Naive thymus-derived CD4-positive, alpha-beta T cell (primary cell): ENCODE measurements around the gene KIAA1210. TPM values are rescaled to one million over a fixed set of nuclear protein-coding genes. Genes with fewer than 3 reads are reported as not detected.
A peak's percentile ranks its signal among the peaks of the same experiment; 100 is the strongest.
"Not testable (repeated sequence)": the region's sequence is repeated elsewhere in the genome, so short reads cannot be mapped to it uniquely, and the experiment has no call there.

Experiments
- ATAC-seq: fragments of 150-1000 bp; cut with Tn5 transposase; 2 replicates; pipeline ENCODE4 v1.10.0; 2021; ENCODE audit warnings: mild to moderate bottlenecking, moderate library complexity
- CTCF ChIA-PET: fragments of 350-600 bp; sonication (Branson Sonifier 250); formaldehyde crosslinking; loops from one replicate; lab custom pipeline; 2021; ENCODE audit warnings: antibody characterized with exemption; lab: Charles Lee
- POLR2A ChIA-PET: fragments of 350-600 bp; sonication (Branson Sonifier 250); formaldehyde crosslinking; loops from one replicate; lab custom pipeline; 2021; ENCODE audit warnings: antibody characterized with exemption, inconsistent platforms; lab: Charles Lee
- DNase-seq, 9 donors: peaks; one replicate each; pipeline versions ENCODE4 v3.0.0 to v3.0.0-alpha.2; 2020 to 2022; ENCODE audit warnings: mixed read lengths in 1 of 9
- H3K27ac ChIP-seq: one replicate; pipeline ENCODE4 v1.7.0; 2013; ENCODE audit warnings: mild to moderate bottlenecking, low read depth, low read length, moderate library complexity
- H3K27me3 ChIP-seq, 2 donors: one replicate each; pipeline ENCODE4 v1.7.0; 2013; ENCODE audit warnings: low read length in 2 of 2, mild to moderate bottlenecking in 2 of 2, moderate library complexity in 2 of 2; ENCODE audit not compliant: control insufficient read depth in 2 of 2, insufficient read depth in 2 of 2
- H3K36me3 ChIP-seq, 3 experiments: 1 replicate in 2 of 3; 2 replicates in 1 of 3; pipeline ENCODE4 v1.7.0; 2013; ENCODE audit warnings: low read length in 3 of 3, mild to moderate bottlenecking in 3 of 3, moderate library complexity in 1 of 3; ENCODE audit not compliant: insufficient read depth in 3 of 3, control insufficient read depth in 2 of 3
- H3K4me1 ChIP-seq, 2 donors: one replicate each; pipeline ENCODE4 v1.7.0; 2013; ENCODE audit warnings: low read length in 2 of 2, mild to moderate bottlenecking in 2 of 2, moderate library complexity in 1 of 2; ENCODE audit not compliant: control insufficient read depth in 2 of 2, insufficient read depth in 2 of 2
- H3K4me3 ChIP-seq: 2 replicates; pipeline ENCODE4 v1.7.0; 2013; ENCODE audit warnings: mild to moderate bottlenecking, low read length
- H3K9me3 ChIP-seq, 3 experiments: 1 replicate in 2 of 3; 2 replicates in 1 of 3; pipeline ENCODE4 v1.7.0; 2013; ENCODE audit warnings: low read length in 3 of 3; ENCODE audit not compliant: control insufficient read depth in 2 of 3
- H3K27ac Mint-ChIP-seq, 9 donors: one replicate each; pipeline ENCODE4 v1.8.0; 2020 to 2022; ENCODE audit warnings: mixed read lengths in 9 of 9, mild to moderate bottlenecking in 8 of 9, moderate library complexity in 5 of 9, inconsistent platforms in 2 of 9
- H3K27me3 Mint-ChIP-seq, 5 donors: one replicate each; pipeline ENCODE4 v1.8.0; 2021 to 2022; ENCODE audit warnings: mixed read lengths in 5 of 5, mild to moderate bottlenecking in 1 of 5
- H3K36me3 Mint-ChIP-seq, 5 donors: one replicate each; pipeline ENCODE4 v1.8.0; 2020 to 2022; ENCODE audit warnings: mixed read lengths in 5 of 5, mild to moderate bottlenecking in 3 of 5, inconsistent platforms in 1 of 5
- H3K4me1 Mint-ChIP-seq, 7 donors: one replicate each; pipeline ENCODE4 v1.8.0; 2020 to 2022; ENCODE audit warnings: mixed read lengths in 7 of 7, mild to moderate bottlenecking in 3 of 7, inconsistent platforms in 1 of 7
- H3K4me3 Mint-ChIP-seq, 10 donors: one replicate each; pipeline ENCODE4 v1.8.0; 2020 to 2022; ENCODE audit warnings: mild to moderate bottlenecking in 10 of 10, mixed read lengths in 10 of 10, moderate library complexity in 6 of 10, inconsistent platforms in 2 of 10
- H3K9me3 Mint-ChIP-seq, 11 donors: one replicate each; pipeline ENCODE4 v1.8.0; 2020 to 2022; ENCODE audit warnings: mixed read lengths in 11 of 11, mild to moderate bottlenecking in 4 of 11, inconsistent platforms in 1 of 11, moderate library complexity in 1 of 11
- intact Hi-C, 2 donors: fragments of 100-400 bp; cut with micrococcal nuclease; formaldehyde crosslinking; loops; one replicate each; pipeline ENCODE4 v1.15.1; 2023
- polyA plus RNA-seq, 2 donors: library from polyadenylated mRNA; unstranded; fragments of 300-500 nt; fragmentation: Illumina TruSeq; gene quantifications; one replicate each; pipeline ENCODE4 v1.2.3, GENCODE V29; 2021
- total RNA-seq, 6 experiments: library from RNA in 5 of 6; stranded (reverse) in 5 of 6; gene quantifications; 1 replicate in 5 of 6; 2 replicates in 1 of 6; pipeline ENCODE4 v1.2.3 and lab custom pipeline; 2021 to 2026

Gene KIAA1210
- total and polyA plus RNA-seq, 7 experiments from 2014 or later, result not detected

GRCh38 chrX:119042996-119043395, 84.6 kb downstream of the KIAA1210 start:
- Mint-ChIP-seq H3K27ac (no peak overlapping the region), H3K4me1 (no peaks in the 10 kb centered on the region), H3K27me3 (peaks cover 0 to 8% (median 0%) of the 10 kb centered on the region in 5 donors), H3K9me3 (no peaks in the 10 kb centered on the region), H3K4me3 (no peak overlapping the region), H3K36me3 (no peaks in the 10 kb centered on the region)
- Histone ChIP-seq H3K27ac (no peak overlapping the region), H3K4me3 (no peak overlapping the region), H3K9me3 (no peaks in the 10 kb centered on the region), H3K27me3 (no peaks in the 10 kb centered on the region), H3K4me1 (no peaks in the 10 kb centered on the region), H3K36me3 (no peaks in the 10 kb centered on the region)
- POLR2A ChIA-PET, result no interaction called here
- CTCF ChIA-PET, result no interaction called here
- intact Hi-C loops, result no loop called here
- ATAC-seq, result no peak
- DNase-seq, result no peak

- Histone ChIP-seq H3K27ac (no peak overlapping the region), H3K9me3 (no peaks in the 10 kb centered on the region), H3K4me3 (no peak overlapping the region), H3K4me1 (no peaks in the 10 kb centered on the region), H3K27me3 (no peaks in the 10 kb centered on the region), H3K36me3 (no peaks in the 10 kb centered on the region)
- Mint-ChIP-seq H3K9me3 (no peaks in the 10 kb centered on the region), H3K36me3 (no peaks in the 10 kb centered on the region), H3K27me3 (peaks cover 0 to 7% (median 0%) of the 10 kb centered on the region in 5 donors), H3K4me1 (no peaks in the 10 kb centered on the region), H3K4me3 (no peak overlapping the region), H3K27ac (no peak overlapping the region)
- ChIA-PET CTCF (no interaction called here), POLR2A (no interaction called here)
- ATAC-seq (no peak), DNase-seq (no peak)
- intact Hi-C loops, result no loop called here
These were observed 85.6 kb downstream of the KIAA1210 start for GRCh38 chrX:119042040-119042439.

GRCh38 chrX:119041175-119041574, 86.4 kb downstream of the KIAA1210 start:
- CTCF ChIA-PET, result no interaction called here
- POLR2A ChIA-PET, result no interaction called here
- Histone ChIP-seq H3K27ac (no peak overlapping the region), H3K9me3 (no peaks in the 10 kb centered on the region), H3K36me3 (no peaks in the 10 kb centered on the region), H3K4me3 (no peak overlapping the region), H3K4me1 (no peaks in the 10 kb centered on the region), H3K27me3 (no peaks in the 10 kb centered on the region)
- Mint-ChIP-seq H3K9me3 (no peaks in the 10 kb centered on the region), H3K4me1 (no peaks in the 10 kb centered on the region), H3K27me3 (no peaks in the 10 kb centered on the region), H3K36me3 (no peaks in the 10 kb centered on the region), H3K4me3 (no peak overlapping the region), H3K27ac (no peak overlapping the region)
- intact Hi-C loops, result no loop called here
- DNase-seq (no peak), ATAC-seq (peak; percentile 68)

GRCh38 chrX:119040432-119040831, 87.2 kb downstream of the KIAA1210 start:
- Mint-ChIP-seq H3K27me3 (no peaks in the 10 kb centered on the region), H3K9me3 (no peaks in the 10 kb centered on the region), H3K4me3 (no peak overlapping the region), H3K4me1 (no peaks in the 10 kb centered on the region), H3K36me3 (no peaks in the 10 kb centered on the region), H3K27ac (no peak overlapping the region)
- no peaks in the 10 kb centered on the region for H3K9me3 ChIP-seq
- CTCF ChIA-PET, result no interaction called here
- no peak overlapping the region for H3K27ac ChIP-seq
- H3K4me3 ChIP-seq, result no peak overlapping the region
- H3K36me3 ChIP-seq, result no peaks in the 10 kb centered on the region
- H3K4me1 ChIP-seq, result no peaks in the 10 kb centered on the region
- DNase-seq, result no peak
- POLR2A ChIA-PET, result no interaction called here
- no peak for ATAC-seq
- intact Hi-C loops, result no loop called here
- no peaks in the 10 kb centered on the region for H3K27me3 ChIP-seq

GRCh38 chrX:119036107-119037029, 91.2 kb downstream of the KIAA1210 start:
- Mint-ChIP-seq H3K4me3 (no peak overlapping the region), H3K4me1 (no peaks in the 10 kb centered on the region), H3K9me3 (peaks cover 0 to 6% (median 3%) of the 10 kb centered on the region in 11 donors), H3K36me3 (no peaks in the 10 kb centered on the region), H3K27me3 (peaks cover 0 to 4% (median 0%) of the 10 kb centered on the region in 5 donors), H3K27ac (no peak overlapping the region)
- Histone ChIP-seq H3K9me3 (no peaks in the 10 kb centered on the region), H3K36me3 (no peaks in the 10 kb centered on the region), H3K27me3 (no peaks in the 10 kb centered on the region), H3K4me1 (no peaks in the 10 kb centered on the region), H3K4me3 (no peak overlapping the region), H3K27ac (no peak overlapping the region)
- CTCF ChIA-PET, result no interaction called here
- intact Hi-C loops, result no loop called here
- POLR2A ChIA-PET, result no interaction called here
- DNase-seq (no peak), ATAC-seq (no peak)

GRCh38 chrX:119030990-119031389, 96.6 kb downstream of the KIAA1210 start:
- Mint-ChIP-seq H3K27ac (no peak overlapping the region), H3K9me3 (peaks cover 0 to 6% (median 3%) of the 10 kb centered on the region in 11 donors), H3K4me1 (no peaks in the 10 kb centered on the region), H3K36me3 (no peaks in the 10 kb centered on the region), H3K4me3 (no peak overlapping the region), H3K27me3 (peaks cover 0 to 4% (median 0%) of the 10 kb centered on the region in 5 donors)
- DNase-seq (no peak), ATAC-seq (no peak)
- H3K9me3 ChIP-seq, result no peaks in the 10 kb centered on the region
- POLR2A ChIA-PET, result no interaction called here
- intact Hi-C loops, result no loop called here
- H3K36me3 ChIP-seq, result no peaks in the 10 kb centered on the region
- CTCF ChIA-PET, result no interaction called here
- no peaks in the 10 kb centered on the region for H3K27me3 ChIP-seq
- H3K4me3 ChIP-seq, result no peak overlapping the region
- no peak overlapping the region for H3K27ac ChIP-seq
- H3K4me1 ChIP-seq, result no peaks in the 10 kb centered on the region

- H3K9me3 Mint-ChIP-seq, H3K36me3 Mint-ChIP-seq, H3K36me3 ChIP-seq, H3K4me1 ChIP-seq, ATAC-seq, H3K27me3 ChIP-seq, H3K4me3 Mint-ChIP-seq, intact Hi-C loops, H3K9me3 ChIP-seq, H3K27me3 Mint-ChIP-seq, POLR2A ChIA-PET, DNase-seq, H3K27ac ChIP-seq, CTCF ChIA-PET, H3K4me1 Mint-ChIP-seq, H3K4me3 ChIP-seq, H3K27ac Mint-ChIP-seq: not testable (repeated sequence)
These were observed 98.0 kb downstream of the KIAA1210 start for GRCh38 chrX:119029656-119030055.
